ENCODE data around the gene MED16.

Gene MED16

GRCh38 chr19:872266-872951 is 20.6 kb downstream of the MED16 start:
- DNase-seq (ENCODE audit: low read depth in 1 of 2, low spot score in 1 of 2): peak; percentile 38 to 64

DNA sequence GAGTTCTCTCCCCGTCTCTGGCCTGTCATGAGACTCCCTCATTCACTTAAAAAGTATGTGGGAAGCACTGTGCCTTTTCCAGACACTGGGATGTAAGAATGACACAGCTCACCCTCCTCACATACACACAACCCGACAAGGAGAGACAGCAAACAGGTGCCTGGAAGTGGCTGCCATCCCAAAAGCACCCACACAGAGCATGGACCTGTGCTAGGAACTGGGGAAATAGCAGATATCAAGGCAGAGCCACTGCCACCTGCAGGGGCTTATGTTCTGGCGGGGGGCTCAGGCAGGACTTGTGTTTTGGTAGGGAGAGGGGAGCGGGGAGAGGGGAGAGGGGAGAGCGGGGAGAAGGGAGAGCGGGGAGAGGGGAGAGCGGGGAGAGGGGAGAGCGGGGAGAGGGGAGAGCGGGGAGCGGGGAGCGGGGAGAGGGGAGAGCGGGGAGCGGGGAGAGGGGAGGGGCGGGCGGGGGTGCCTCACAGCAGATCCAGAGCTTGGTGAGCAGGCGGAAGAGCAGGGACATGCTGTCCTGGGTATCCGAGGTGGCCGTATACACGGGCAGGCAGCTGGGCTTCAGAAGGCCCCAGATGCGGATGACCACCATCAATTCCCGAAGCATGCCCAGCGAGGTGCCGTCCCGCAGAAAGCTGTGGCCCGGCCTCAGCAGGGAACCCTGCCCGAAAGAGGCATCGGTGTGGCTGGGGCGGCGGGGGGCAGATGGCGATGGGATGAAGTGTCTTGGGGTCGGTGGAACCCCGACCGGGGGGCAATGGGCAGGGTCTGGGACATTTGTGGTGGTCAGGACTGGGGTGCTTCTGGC is 21.3 kb downstream of the MED16 start:
- no peak for DNase-seq (ENCODE audit: low read depth in 1 of 2, low spot score in 1 of 2)

DNA sequence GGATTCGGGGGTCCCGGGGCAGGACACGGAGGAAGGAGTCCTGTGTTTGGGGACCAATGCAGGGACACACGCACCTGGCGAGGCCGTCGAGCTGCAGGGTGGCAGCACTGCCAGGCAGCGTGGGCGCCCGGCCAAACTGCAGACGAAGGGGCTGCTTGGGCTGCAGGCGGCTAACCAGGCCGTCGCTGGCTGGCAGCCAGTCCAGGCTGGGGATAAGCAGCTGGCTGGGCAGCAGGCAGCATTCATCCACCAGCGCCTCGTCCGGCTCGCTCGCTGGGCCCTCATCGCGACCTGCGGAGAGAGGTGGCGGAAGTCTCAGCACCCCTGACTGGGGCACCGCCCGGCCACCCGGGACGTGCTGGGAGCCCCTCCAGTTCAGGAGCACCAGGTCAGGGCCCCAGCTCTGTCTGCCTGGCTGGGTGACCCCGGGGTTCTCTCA is 22.0 kb downstream of the MED16 start:
- no peak for DNase-seq (ENCODE audit: low read depth in 1 of 2, low spot score in 1 of 2)

DNA sequence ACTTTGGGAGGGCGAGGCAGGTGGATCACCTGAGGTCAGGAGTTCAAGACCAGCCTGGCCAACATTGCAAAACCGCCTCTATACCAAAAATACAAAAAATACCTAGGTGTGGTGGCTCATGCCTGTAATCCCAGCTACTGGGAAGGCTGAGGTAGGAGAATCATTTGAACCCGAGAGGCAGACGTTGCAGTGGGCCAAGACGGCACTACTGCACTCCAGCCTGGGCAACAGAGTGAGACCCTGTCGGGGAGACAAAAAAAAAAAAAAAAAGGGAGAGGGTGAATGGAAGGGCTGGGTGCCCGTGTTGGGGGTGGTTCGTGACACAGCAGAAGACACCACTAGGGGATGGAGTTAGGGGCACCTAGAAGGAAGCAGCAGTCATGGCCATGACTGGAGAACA is 22.7 kb downstream of the MED16 start:
- DNase-seq (ENCODE audit: low read depth in 1 of 2, low spot score in 1 of 2): no peak

DNA sequence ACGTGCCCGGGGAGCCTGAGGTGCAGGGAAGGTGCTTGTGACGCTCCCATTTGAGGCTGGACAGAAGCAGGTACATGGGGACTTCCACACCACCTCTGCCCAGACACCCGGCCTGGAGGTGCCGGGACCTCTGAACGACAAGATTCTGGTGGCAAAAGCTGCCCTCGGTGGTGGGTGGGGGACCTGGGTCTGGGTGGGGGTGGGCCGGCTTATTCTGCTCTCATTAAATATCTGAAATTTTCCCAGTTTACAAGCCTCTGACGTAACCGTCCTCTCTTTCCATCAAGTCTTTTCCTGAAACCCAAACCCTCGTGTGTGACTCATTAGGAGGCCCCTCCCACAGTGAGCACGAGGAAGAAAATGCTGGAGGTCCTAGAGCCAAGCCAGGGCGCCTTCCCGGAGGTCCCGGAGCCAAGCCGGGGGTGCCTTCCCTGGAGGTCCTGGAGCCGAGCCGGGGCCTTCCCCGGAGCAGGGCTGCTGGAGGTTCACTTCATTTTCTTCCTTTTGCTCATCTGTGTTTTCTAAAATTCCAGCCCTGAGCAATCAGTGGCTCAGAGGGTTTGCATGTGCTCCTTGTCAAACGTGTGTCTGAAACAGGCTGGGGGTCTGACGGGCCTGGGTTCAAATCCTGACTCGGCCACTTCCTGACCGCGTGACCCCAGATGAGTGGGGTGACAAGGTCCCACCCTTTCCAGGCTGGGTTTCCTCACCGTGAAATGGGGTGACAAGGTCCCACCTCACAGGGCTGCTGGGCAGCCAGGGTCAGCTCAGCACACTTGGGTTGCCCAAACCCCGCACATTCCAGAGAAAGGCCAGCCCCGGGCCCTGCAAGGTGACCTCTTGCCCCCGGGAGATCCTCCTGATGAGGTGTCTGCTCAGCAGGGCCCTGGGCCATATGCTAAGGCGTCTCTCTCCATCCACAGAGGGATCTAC is 23.5 kb downstream of the MED16 start:
- DNase-seq (ENCODE audit: low read depth in 1 of 2, low spot score in 1 of 2): no peak

- no peak for DNase-seq (ENCODE audit: low read depth in 1 of 2, low spot score in 1 of 2)
Measured at GRCh38 chr19:868458-869244, 24.3 kb downstream of the MED16 start.

- DNase-seq (ENCODE audit: low read depth in 1 of 2, low spot score in 1 of 2): no peak
Measured at GRCh38 chr19:867855-868457, 25.0 kb downstream of the MED16 start.

- no peak for DNase-seq (ENCODE audit: low read depth in 1 of 2, low spot score in 1 of 2)
Measured at GRCh38 chr19:867301-867793, 25.6 kb downstream of the MED16 start.

GRCh38 chr19:866769-867300 is 26.2 kb downstream of the MED16 start:
- no peak for DNase-seq (ENCODE audit: low read depth in 1 of 2, low spot score in 1 of 2)

DNA sequence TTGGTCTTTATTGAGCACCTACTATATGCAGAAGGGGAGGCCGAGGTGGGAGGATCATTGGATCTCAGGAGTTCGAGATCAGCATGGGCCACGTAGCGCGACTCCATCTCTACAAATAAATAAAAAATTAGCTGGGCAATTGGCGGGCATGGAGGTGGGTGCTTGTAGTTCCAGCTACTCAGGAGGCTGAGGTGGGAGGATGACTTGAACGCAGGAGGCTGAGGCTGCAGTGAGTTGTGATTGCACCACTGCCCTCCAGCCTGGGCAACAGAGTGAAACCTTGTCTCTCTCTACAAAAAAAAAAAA is 29.7 kb downstream of the MED16 start:
- DNase-seq (ENCODE audit: low read depth in 1 of 2, low spot score in 1 of 2): no peak

GRCh38 chr19:862581-863314 is 30.2 kb downstream of the MED16 start:
- peak; percentile 59 to 63 for DNase-seq (ENCODE audit: low read depth in 1 of 2, low spot score in 1 of 2)

DNA sequence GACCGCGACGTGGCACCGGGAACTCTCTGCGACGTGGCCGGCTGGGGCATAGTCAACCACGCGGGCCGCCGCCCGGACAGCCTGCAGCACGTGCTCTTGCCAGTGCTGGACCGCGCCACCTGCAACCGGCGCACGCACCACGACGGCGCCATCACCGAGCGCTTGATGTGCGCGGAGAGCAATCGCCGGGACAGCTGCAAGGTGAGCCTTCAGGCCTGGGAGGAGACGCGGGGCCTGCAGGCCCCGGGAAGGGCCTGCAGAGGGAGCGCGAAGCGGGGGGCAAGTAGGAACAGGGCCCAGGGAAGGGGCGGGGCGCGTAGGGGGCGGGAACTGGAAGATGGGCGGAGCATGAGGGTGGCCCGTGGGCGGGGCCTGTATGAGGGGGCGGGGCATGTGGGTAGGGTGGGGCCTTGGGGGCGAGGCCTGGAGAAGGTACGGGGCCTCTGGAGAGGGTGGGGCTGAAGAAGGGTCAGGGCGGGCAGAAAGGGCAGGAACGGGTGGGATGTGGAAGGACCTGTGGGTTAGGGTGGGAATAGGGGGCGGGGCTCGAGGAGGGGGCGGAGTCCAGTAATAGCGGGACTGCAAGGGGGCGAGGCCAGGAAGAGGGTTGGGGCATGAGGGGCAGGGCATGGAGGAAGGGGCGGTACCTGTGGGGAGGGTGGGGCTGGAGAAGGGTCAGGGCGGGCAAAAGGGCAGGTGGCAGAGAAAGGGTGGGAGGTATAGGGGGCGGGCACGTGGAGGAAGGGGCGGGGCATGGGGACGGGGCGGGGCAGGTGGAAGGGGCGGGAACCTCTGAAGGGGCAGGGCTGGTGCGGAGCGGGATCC is 31.0 kb downstream of the MED16 start:
- peak; percentile 38 to 50 for DNase-seq (ENCODE audit: low read depth in 1 of 2, low spot score in 1 of 2)

DNA sequence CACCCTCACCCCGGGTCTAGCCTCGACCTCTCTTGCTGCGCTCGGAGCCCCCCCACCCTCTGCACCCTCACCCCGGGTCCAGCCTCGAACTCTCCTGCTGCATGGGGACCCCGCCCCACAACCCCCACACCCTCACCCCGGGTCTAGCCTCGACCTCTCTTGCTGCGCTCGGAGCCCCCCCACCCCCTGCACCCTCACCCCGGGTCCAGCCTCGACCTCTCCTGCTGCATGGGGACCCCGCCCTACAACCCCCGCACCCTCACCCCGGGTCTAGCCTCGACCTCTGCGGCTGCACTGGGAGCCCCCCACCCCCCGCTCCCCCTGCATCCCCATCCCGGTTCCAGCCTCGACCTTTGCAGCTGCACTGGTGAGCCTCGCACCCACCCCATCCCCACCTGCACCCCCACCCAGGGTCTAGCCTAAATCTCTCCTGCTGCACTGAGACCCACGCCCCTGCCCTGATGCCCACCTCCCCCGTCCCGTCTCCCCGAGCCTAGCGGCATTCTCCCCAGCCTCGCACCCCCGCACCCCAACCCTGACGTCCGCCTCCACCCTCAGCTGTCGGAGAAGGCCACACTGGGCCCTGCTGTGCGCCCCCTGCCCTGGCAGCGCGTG is 31.7 kb downstream of the MED16 start:
- DNase-seq (ENCODE audit: low read depth in 1 of 2, low spot score in 1 of 2): no peak

DNA sequence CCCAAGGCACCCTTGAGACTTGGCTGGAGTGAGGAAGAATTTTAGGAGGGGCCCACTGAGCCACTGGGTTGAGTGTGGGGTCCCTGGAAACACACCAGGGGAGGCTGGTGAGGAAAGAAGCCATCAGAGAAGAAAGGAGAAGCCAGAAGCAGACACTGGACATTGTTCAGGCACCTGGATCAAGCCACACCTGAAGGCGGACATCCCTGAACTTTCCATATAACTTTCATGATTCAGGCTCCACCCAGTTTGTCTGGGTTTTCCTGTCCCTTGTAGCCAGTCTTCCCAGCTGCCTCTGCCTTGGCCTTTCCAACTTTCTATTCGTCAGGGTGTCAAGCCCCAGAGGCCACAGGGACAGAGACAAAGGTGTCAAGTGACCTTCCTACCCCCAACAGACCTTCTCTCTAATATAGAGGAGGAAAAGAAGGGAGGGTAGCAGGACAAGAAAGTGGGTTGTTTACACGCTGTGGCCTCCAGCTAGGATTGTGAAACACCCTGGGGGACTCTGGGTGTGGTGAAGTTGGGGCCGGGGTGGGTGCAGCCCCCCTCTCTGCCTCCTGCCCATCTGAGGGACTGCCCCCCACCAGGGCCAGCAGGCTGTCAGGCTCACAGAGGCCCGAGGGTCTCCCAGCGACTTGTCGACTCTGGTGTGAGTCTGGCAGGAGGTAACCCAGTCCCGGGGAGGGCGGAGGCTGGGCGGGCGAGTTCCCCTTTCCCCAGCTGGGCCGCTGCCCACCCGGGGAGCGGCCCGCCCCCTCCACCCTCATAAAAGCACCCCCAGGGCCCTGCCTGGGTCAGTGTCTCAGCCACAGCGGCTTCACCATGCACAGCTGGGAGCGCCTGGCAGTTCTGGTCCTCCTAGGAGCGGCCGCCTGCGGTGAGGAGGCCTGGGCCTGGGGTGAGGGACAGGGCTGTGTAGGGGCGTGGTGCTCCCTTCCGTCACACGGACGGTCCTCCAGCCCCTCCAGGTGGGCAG is 33.8 kb downstream of the MED16 start, which contains the start of gene CFD:
Gene CFD, plus strand, starts transcription at position 797 of the 976 bp plus-strand sequence. Its CDS starts 26 bp downstream, at position 823.
- DNase-seq (ENCODE audit: low read depth in 1 of 2, low spot score in 1 of 2): no peak

DNA sequence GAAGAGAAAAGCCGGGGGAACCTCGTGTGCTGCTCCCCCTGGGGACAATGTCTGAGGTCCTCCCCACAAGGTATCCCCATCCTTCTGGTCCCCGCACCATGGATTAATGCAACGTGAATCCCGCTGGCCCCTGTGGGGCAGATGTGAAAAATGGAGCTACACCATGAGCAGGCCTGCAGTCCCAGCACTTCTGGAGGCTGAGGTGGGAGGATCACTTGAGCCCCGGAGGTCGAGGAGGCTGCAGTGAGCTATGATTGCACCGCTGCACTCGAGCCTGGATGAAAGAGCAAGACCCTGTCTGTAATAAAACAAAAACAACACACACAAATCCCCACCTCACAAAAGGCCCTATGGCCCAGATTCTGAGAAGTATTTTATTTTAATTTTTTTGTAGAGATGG is 34.7 kb downstream of the MED16 start:
- DNase-seq (ENCODE audit: low read depth in 1 of 2, low spot score in 1 of 2): no peak

DNA sequence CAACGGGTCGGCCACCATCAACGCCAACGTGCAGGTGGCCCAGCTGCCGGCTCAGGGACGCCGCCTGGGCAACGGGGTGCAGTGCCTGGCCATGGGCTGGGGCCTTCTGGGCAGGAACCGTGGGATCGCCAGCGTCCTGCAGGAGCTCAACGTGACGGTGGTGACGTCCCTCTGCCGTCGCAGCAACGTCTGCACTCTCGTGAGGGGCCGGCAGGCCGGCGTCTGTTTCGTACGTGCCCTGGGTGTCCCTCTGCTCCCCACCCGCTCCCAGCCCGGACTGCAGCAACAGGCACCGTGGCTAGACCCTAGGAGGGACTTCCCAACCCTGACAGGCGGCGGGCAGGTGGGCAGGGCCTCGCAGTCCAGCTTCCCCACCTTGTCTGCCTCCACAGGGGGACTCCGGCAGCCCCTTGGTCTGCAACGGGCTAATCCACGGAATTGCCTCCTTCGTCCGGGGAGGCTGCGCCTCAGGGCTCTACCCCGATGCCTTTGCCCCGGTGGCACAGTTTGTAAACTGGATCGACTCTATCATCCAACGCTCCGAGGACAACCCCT is 37.3 kb downstream of the MED16 start:
- DNase-seq (ENCODE audit: low read depth in 1 of 2, low spot score in 1 of 2): no peak

Measured in activated CD4-positive, alpha-beta T cell treated with anti-CD3 and anti-CD28 coated beads, Interleukin-2, amount 50 U/mL, for 24 hours (primary cell).